Vagina (tissue), 2 donors: ENCODE measurements around the gene CRADD.

Experiments
- CTCF ChIP-seq, 3 experiments: fragments of 450-650 bp in 2 of 3; fragments of 200-600 bp in 1 of 3; sonication (generic) in 1 of 3; IDR thresholded peaks; one replicate each; pipeline ENCODE4 v1.5.1; 2017 to 2019; ENCODE audit warnings: antibody characterized with exemption in 3 of 3, mild to moderate bottlenecking in 2 of 3, moderate library complexity in 2 of 3
- POLR2A ChIP-seq, 2 donors: fragments of 450-650 bp; IDR thresholded peaks; one replicate each; pipeline ENCODE4 v1.6.1; 2017; ENCODE audit warnings: antibody characterized with exemption in 2 of 2, mild to moderate bottlenecking in 2 of 2, moderate library complexity in 2 of 2
- POLR2AphosphoS5 ChIP-seq, 2 donors: sonication (generic); formaldehyde crosslinking; IDR thresholded peaks; one replicate each; pipeline ENCODE4 v1.9.0; 2017; ENCODE audit warnings: antibody characterized with exemption in 2 of 2, mild to moderate bottlenecking in 2 of 2, low read depth in 1 of 2; ENCODE audit not compliant: insufficient read depth in 1 of 2

- no peak for TF ChIP-seq CTCF (IDR thresholded peaks at IDR 0.05)
- no peak for TF ChIP-seq POLR2AphosphoS5 (IDR thresholded peaks at IDR 0.05; ENCODE audit: insufficient read depth in 1 of 2, low read depth in 1 of 2)
- TF ChIP-seq POLR2A (IDR thresholded peaks at IDR 0.05): no peak
Observed at GRCh38 chr12:93669452-93669851, 7.7 kb upstream of the CRADD start.
